HPDE6-E6E7 (cell line): Measurements from ENCODE around the gene EXOC7.
"Not testable (repeated sequence)": the region's sequence is repeated elsewhere in the genome, so short reads cannot be mapped to it uniquely, and the experiment has no call there.

Source experiments
- DNase-seq: peaks from one replicate; pipeline ENCODE4 v3.0.0; 2011; ENCODE audit warnings: missing footprints; ENCODE audit errors: extremely low spot score

Gene EXOC7

GRCh38 chr17:76076146-76076764 is 27.3 kb downstream of the EXOC7 start:
- no peak for DNase-seq

GRCh38 chr17:76075364-76076145 is 28.0 kb downstream of the EXOC7 start:
- no peak for DNase-seq

- no peak for DNase-seq
Observed at GRCh38 chr17:76074390-76075363, 28.9 kb downstream of the EXOC7 start, which contains the start of gene GALR2. TSS of gene GALR2 (plus strand) at chr17:76074781. CDS start at chr17:76074884, 103 bp downstream.

GRCh38 chr17:76072148-76072858 is 31.3 kb downstream of the EXOC7 start, which contains the start of gene SRP68:
TSS of gene SRP68 (minus strand) at chr17:76072517. CDS start at chr17:76072491, 26 bp downstream.
- DNase-seq: peak; percentile 98

- DNase-seq: no peak
Observed at GRCh38 chr17:76071531-76072147, 31.9 kb downstream of the EXOC7 start.

GRCh38 chr17:76065775-76066174 is 37.8 kb downstream of the EXOC7 start:
- no peak for DNase-seq

GRCh38 chr17:76063875-76064546 is 39.6 kb downstream of the EXOC7 start:
- DNase-seq: no peak

- not testable (repeated sequence) for DNase-seq
Observed at GRCh38 chr17:76058264-76058663, 45.3 kb downstream of the EXOC7 start.

GRCh38 chr17:76056882-76057281 is 46.7 kb downstream of the EXOC7 start:
- DNase-seq: no peak

GRCh38 chr17:76054112-76054476 is 49.5 kb downstream of the EXOC7 start:
- DNase-seq: peak; percentile 90

GRCh38 chr17:76053246-76054111 is 50.1 kb downstream of the EXOC7 start:
- peak; percentile 76 for DNase-seq

GRCh38 chr17:76051561-76051960 is 52.0 kb downstream of the EXOC7 start:
- DNase-seq: no peak

- no peak for DNase-seq
Observed at GRCh38 chr17:76050538-76051467, 52.8 kb downstream of the EXOC7 start.

GRCh38 chr17:76049836-76050537 is 53.6 kb downstream of the EXOC7 start:
- no peak for DNase-seq

- no peak for DNase-seq
Observed at GRCh38 chr17:76049239-76049638, 54.3 kb downstream of the EXOC7 start.

GRCh38 chr17:76048711-76049110 is 54.9 kb downstream of the EXOC7 start:
- no peak for DNase-seq

GRCh38 chr17:76048025-76048605 is 55.5 kb downstream of the EXOC7 start:
- no peak for DNase-seq
